Peyer's patch (tissue), 4 donors: Measurements from ENCODE around the gene MS4A4E. TPM values are rescaled to one million over a fixed set of nuclear protein-coding genes. Genes with fewer than 3 reads are reported as not detected.
"Not testable (repeated sequence)": the region's sequence is repeated elsewhere in the genome, so short reads cannot be mapped to it uniquely, and the experiment has no call there.

Experiments
- DNase-seq, 3 donors: peaks; one replicate each; pipeline ENCODE4 v3.0.0-alpha.2; 2017 to 2019
- H3K27ac ChIP-seq, 4 donors: fragments of 200-600 bp; sonication (generic); one replicate each; pipeline ENCODE4 v1.5.1; 2016 to 2019
- H3K27me3 ChIP-seq, 2 donors: fragments of 200-600 bp; sonication (generic); one replicate each; pipeline ENCODE4 v1.5.1; 2019
- H3K36me3 ChIP-seq, 3 donors: fragments of 200-600 bp; sonication (generic); one replicate each; pipeline ENCODE4 v1.5.1; 2016 to 2019
- H3K4me1 ChIP-seq, 4 donors: fragments of 200-600 bp; sonication (generic); one replicate each; pipeline ENCODE4 v1.5.1; 2016 to 2019
- H3K4me3 ChIP-seq, 4 donors: fragments of 200-600 bp; sonication (generic); 1 replicate in 3 of 4; 2 replicates in 1 of 4; pipeline ENCODE4 v1.5.1; 2016 to 2019; ENCODE audit warnings: mild to moderate bottlenecking in 1 of 4
- H3K9me3 ChIP-seq, 4 donors: fragments of 200-600 bp; sonication (generic); one replicate each; pipeline ENCODE4 v1.5.1; 2016 to 2019; ENCODE audit warnings: mild to moderate bottlenecking in 1 of 4
- CTCF ChIP-seq, 6 experiments: fragments of 450-650 bp in 4 of 6; fragments of 200-600 bp in 2 of 6; sonication (generic) in 1 of 6; IDR thresholded peaks; one replicate each; pipeline ENCODE4 v1.5.1; 2017 to 2019; ENCODE audit warnings: antibody characterized with exemption in 6 of 6, mild to moderate bottlenecking in 3 of 6, moderate library complexity in 1 of 6
- POLR2A ChIP-seq, 2 donors: fragments of 450-650 bp; IDR thresholded peaks; one replicate each; pipeline ENCODE4 v1.5.1; 2017; ENCODE audit warnings: antibody characterized with exemption in 2 of 2, mild to moderate bottlenecking in 2 of 2, moderate library complexity in 2 of 2
- total RNA-seq, 4 donors: library from RNA; depleted of rRNA; stranded (reverse); fragments of >200 nt; gene quantifications; one replicate each; pipeline ENCODE4 v1.1.0, GENCODE V29; 2016

MS4A4E gene
- total RNA-seq, 4 donors from 2014 or later: 2.6 to 13.1 (median 9.3) TPM

- TF ChIP-seq POLR2A (IDR thresholded peaks at IDR 0.05) (no peak), CTCF (IDR thresholded peaks at IDR 0.05) (no peak)
- H3K36me3 ChIP-seq: no peaks in the 10 kb centered on the region
- no peak overlapping the region for H3K4me3 ChIP-seq
- H3K9me3 ChIP-seq: no peaks in the 10 kb centered on the region
- no peaks in the 10 kb centered on the region for H3K27me3 ChIP-seq
- no peak for DNase-seq
- no peaks in the 10 kb centered on the region for H3K4me1 ChIP-seq
- H3K27ac ChIP-seq: no peak overlapping the region
These were observed 38.0 kb downstream of the MS4A4E start for GRCh38 chr11:60204922-60205321.

GRCh38 chr11:60201334-60201733 lies 41.6 kb downstream of the MS4A4E start:
- not testable (repeated sequence) for H3K9me3 ChIP-seq, H3K4me3 ChIP-seq, H3K4me1 ChIP-seq, H3K27ac ChIP-seq, H3K27me3 ChIP-seq, DNase-seq, H3K36me3 ChIP-seq

- Histone ChIP-seq H3K36me3 (no peaks in the 10 kb centered on the region), H3K9me3 (no peaks in the 10 kb centered on the region), H3K4me3 (no peak overlapping the region), H3K4me1 (no peaks in the 10 kb centered on the region), H3K27me3 (no peaks in the 10 kb centered on the region), H3K27ac (no peak overlapping the region)
- TF ChIP-seq POLR2A (IDR thresholded peaks at IDR 0.05) (no peak), CTCF (IDR thresholded peaks at IDR 0.05) (no peak)
- no peak for DNase-seq
These were observed 45.5 kb downstream of the MS4A4E start for GRCh38 chr11:60197442-60197841.

- no peaks in the 10 kb centered on the region for H3K36me3 ChIP-seq
- peak overlapping the region in 1 of 4 donors; percentile 19 for H3K27ac ChIP-seq
- H3K4me3 ChIP-seq: no peak overlapping the region
- H3K4me1 ChIP-seq: no peaks in the 10 kb centered on the region
- H3K9me3 ChIP-seq: no peaks in the 10 kb centered on the region
- DNase-seq: no peak
- H3K27me3 ChIP-seq: no peaks in the 10 kb centered on the region
- no peak for TF ChIP-seq POLR2A (IDR thresholded peaks at IDR 0.05)
- no peak for TF ChIP-seq CTCF (IDR thresholded peaks at IDR 0.05)
These were observed 47.0 kb downstream of the MS4A4E start for GRCh38 chr11:60195923-60196368.

GRCh38 chr11:60194511-60194910 lies 48.4 kb downstream of the MS4A4E start:
- Histone ChIP-seq H3K4me1 (no peaks in the 10 kb centered on the region), H3K27ac (peak overlapping the region in 1 of 4 donors; percentile 35), H3K4me3 (no peak overlapping the region), H3K36me3 (no peaks in the 10 kb centered on the region), H3K9me3 (no peaks in the 10 kb centered on the region), H3K27me3 (no peaks in the 10 kb centered on the region)
- TF ChIP-seq POLR2A (IDR thresholded peaks at IDR 0.05): no peak
- no peak for TF ChIP-seq CTCF (IDR thresholded peaks at IDR 0.05)
- no peak for DNase-seq

- Histone ChIP-seq H3K4me1 (no peaks in the 10 kb centered on the region), H3K27me3 (no peaks in the 10 kb centered on the region), H3K36me3 (no peaks in the 10 kb centered on the region), H3K4me3 (no peak overlapping the region), H3K9me3 (no peaks in the 10 kb centered on the region), H3K27ac (peak overlapping the region in 1 of 4 donors; percentile 35)
- peak in 2 of 3 donors; percentile 47 to 74 for DNase-seq
- peak in 5 of 6 experiments; percentile 26 to 90 (median 79) for TF ChIP-seq CTCF (IDR thresholded peaks at IDR 0.05)
- no peak for TF ChIP-seq POLR2A (IDR thresholded peaks at IDR 0.05)
These were observed 49.1 kb downstream of the MS4A4E start for GRCh38 chr11:60193687-60194433.

GRCh38 chr11:60192564-60192963 lies 50.4 kb downstream of the MS4A4E start:
- DNase-seq, H3K27me3 ChIP-seq, H3K4me1 ChIP-seq, H3K27ac ChIP-seq, H3K36me3 ChIP-seq, H3K9me3 ChIP-seq, H3K4me3 ChIP-seq: not testable (repeated sequence)

- H3K9me3 ChIP-seq, H3K4me3 ChIP-seq, H3K27ac ChIP-seq, DNase-seq, H3K27me3 ChIP-seq, H3K36me3 ChIP-seq, H3K4me1 ChIP-seq: not testable (repeated sequence)
These were observed 54.5 kb downstream of the MS4A4E start for GRCh38 chr11:60188481-60188880.

GRCh38 chr11:60186128-60186527 lies 56.8 kb downstream of the MS4A4E start:
- not testable (repeated sequence) for H3K4me3 ChIP-seq, H3K36me3 ChIP-seq, H3K4me1 ChIP-seq, H3K27me3 ChIP-seq, DNase-seq, H3K9me3 ChIP-seq
- peak overlapping the region in 1 of 4 donors; percentile 13 for H3K27ac ChIP-seq

GRCh38 chr11:60185512-60185827 lies 57.5 kb downstream of the MS4A4E start:
- H3K4me1 ChIP-seq, DNase-seq, H3K9me3 ChIP-seq, H3K27me3 ChIP-seq, H3K4me3 ChIP-seq, H3K36me3 ChIP-seq, H3K27ac ChIP-seq: not testable (repeated sequence)
